ENCODE data around the gene FBXO44. TPM values are rescaled to one million over a fixed set of nuclear protein-coding genes. Genes with fewer than 3 reads are reported as not detected.

Gene FBXO44
- total RNA-seq, 1 experiment from 2014 or later: 24.5 TPM

DNA sequence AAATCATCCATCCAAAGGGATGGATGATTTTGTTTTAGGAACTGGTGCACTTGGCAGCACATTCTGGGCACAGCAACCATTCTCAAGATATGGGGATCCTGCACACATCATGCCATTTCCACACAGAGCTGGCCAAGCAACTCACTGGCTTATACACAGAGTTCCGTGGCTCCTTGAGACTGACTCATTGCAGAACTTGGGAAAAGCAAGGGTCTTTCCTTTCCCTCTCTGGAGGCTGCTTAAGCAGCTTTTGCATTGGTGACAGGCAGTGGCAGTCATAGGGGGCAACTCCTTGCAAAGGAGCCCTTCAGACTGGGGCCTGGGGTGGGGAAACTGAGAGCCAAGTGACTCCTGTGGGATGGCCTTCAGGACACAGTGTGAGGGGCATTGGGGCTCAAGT is 28.1 kb downstream of the FBXO44 start:
- no peak overlapping the region for H3K4ac ChIP-seq (ENCODE audit: low read depth, low read length)
- H3K9me3 ChIP-seq (ENCODE audit: control insufficient read depth, low read depth, low read length): no peaks in the 10 kb centered on the region
- H3K79me1 ChIP-seq (ENCODE audit: insufficient read depth, low read depth, low read length, poor library complexity, severe bottlenecking): no peaks in the 10 kb centered on the region
- Mint-ChIP-seq H3K36me3 (ENCODE audit: insufficient read depth in 1 of 3, low read depth in 3 of 3) (peaks cover 13 to 36% (median 34%) of the 10 kb centered on the region in 3 experiments), H3K27ac (peak overlapping the region; percentile 34 to 100 (median 99); a peak in 6 of 7 replicates), H3K4me1 (peaks cover 57 to 72% of the 10 kb centered on the region in 2 experiments), H3K9me3 (no peaks in the 10 kb centered on the region), H3K27me3 (ENCODE audit: low read depth) (no peaks in the 10 kb centered on the region), H3K4me3 (peak overlapping the region; percentile 71 to 88; a peak in 4 of 5 replicates)
- H4K8ac ChIP-seq (replicated peaks; ENCODE audit: insufficient read length, low read depth, low read length): no peak overlapping the region
- no peaks in the 10 kb centered on the region for H4K20me1 ChIP-seq (ENCODE audit: control insufficient read depth, insufficient read depth, insufficient read length)
- DNase-seq: peak; percentile 46
- no peak overlapping the region for H3K9ac ChIP-seq (ENCODE audit: extremely low read depth, insufficient read length, low read length)
- H2BK120ac ChIP-seq (ENCODE audit: low read depth, low read length, poor library complexity, severe bottlenecking): no peak overlapping the region
- no peaks in the 10 kb centered on the region for H3K23me2 ChIP-seq (ENCODE audit: insufficient read length, low read depth, low read length, poor library complexity, severe bottlenecking)
- H2BK20ac ChIP-seq (ENCODE audit: low read depth, low read length, poor library complexity, severe bottlenecking): no peak overlapping the region
- H3K23ac ChIP-seq (ENCODE audit: insufficient read length, low read depth, low read length): no peak overlapping the region
- no peak overlapping the region for H2AFZ ChIP-seq (ENCODE audit: low read length)
- no peaks in the 10 kb centered on the region for H3K27me3 ChIP-seq (ENCODE audit: insufficient read depth, low read length)
- H2AK5ac ChIP-seq (ENCODE audit: insufficient read length, low read length): no peak overlapping the region
- no CpG with 5 or more reads among the region's 1 CpG for WGBS (ENCODE audit: extremely low coverage, insufficient read length, low lambda C conversion rate)
- peaks cover 16% of the 10 kb centered on the region; the same call in 1 of the 2 replicates for H3K79me2 ChIP-seq (ENCODE audit: insufficient read depth, low read length)
- H3K14ac ChIP-seq (ENCODE audit: insufficient read depth, low read length): no peak overlapping the region
- H3K18ac ChIP-seq (ENCODE audit: insufficient read length, low read depth, low read length): no peak overlapping the region
- TF ChIP-seq, protein P1, sequence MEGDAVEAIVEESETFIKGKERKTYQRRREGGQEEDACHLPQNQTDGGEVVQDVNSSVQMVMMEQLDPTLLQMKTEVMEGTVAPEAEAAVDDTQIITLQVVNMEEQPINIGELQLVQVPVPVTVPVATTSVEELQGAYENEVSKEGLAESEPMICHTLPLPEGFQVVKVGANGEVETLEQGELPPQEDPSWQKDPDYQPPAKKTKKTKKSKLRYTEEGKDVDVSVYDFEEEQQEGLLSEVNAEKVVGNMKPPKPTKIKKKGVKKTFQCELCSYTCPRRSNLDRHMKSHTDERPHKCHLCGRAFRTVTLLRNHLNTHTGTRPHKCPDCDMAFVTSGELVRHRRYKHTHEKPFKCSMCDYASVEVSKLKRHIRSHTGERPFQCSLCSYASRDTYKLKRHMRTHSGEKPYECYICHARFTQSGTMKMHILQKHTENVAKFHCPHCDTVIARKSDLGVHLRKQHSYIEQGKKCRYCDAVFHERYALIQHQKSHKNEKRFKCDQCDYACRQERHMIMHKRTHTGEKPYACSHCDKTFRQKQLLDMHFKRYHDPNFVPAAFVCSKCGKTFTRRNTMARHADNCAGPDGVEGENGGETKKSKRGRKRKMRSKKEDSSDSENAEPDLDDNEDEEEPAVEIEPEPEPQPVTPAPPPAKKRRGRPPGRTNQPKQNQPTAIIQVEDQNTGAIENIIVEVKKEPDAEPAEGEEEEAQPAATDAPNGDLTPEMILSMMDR (conservative IDR thresholded peaks at IDR 0.05): no peak
- H3K56ac ChIP-seq (ENCODE audit: insufficient read length, low read depth, low read length): no peak overlapping the region
- no peak overlapping the region for H2BK12ac ChIP-seq (ENCODE audit: insufficient read length, low read depth, low read length)
- peaks cover 19% of the 10 kb centered on the region; the same call in 1 of the 2 replicates for H3K4me1 ChIP-seq (ENCODE audit: insufficient read depth, low read length)
- peak overlapping the region; percentile 9 for H2BK5ac ChIP-seq (ENCODE audit: insufficient read length, low read length)
- H2BK15ac ChIP-seq (ENCODE audit: low read depth, low read length): no peak overlapping the region
- H3T11ph ChIP-seq (ENCODE audit: low read length): no peak overlapping the region
- no peak overlapping the region for H4K5ac ChIP-seq (ENCODE audit: insufficient read length, low read depth, low read length)
- H3K27ac ChIP-seq (ENCODE audit: insufficient read length, low read depth, low read length): peak overlapping the region; percentile 99
- H4K91ac ChIP-seq (ENCODE audit: insufficient read length, low read depth, low read length): no peak overlapping the region
- peak overlapping the region; percentile 65 for H3K4me2 ChIP-seq (ENCODE audit: insufficient read depth, insufficient read length, low read length)

Data from H9 (cell line).